H9 (cell line): ENCODE measurements around the gene PRR16. TPM values are rescaled to one million over a fixed set of nuclear protein-coding genes. Genes with fewer than 3 reads are reported as not detected.

ENCODE experiments used
- DNase-seq: peaks from one replicate; pipeline ENCODE4 v3.0.0-alpha.2; 2017
- H2AFZ ChIP-seq: one replicate; pipeline ENCODE4 v1.6.1; 2013; ENCODE audit warnings: mild to moderate bottlenecking, low read length, control low read depth, moderate library complexity
- H2AK5ac ChIP-seq: 2 replicates; pipeline ENCODE4 v1.6.1; 2013; ENCODE audit warnings: low read length, control low read depth, mixed read lengths; ENCODE audit not compliant: insufficient read length
- H2BK120ac ChIP-seq: one replicate; pipeline ENCODE4 v1.6.1; 2013; ENCODE audit warnings: low read depth, mild to moderate bottlenecking, low read length, control low read depth, inconsistent platforms; ENCODE audit not compliant: poor library complexity, severe bottlenecking
- H2BK12ac ChIP-seq: 2 replicates; pipeline ENCODE4 v1.6.1; 2013; ENCODE audit warnings: low read length, control low read depth, mixed read lengths, low read depth; ENCODE audit not compliant: insufficient read length
- H2BK15ac ChIP-seq: 2 replicates; pipeline ENCODE4 v1.6.1; 2013; ENCODE audit warnings: low read depth, low read length, control low read depth
- H2BK20ac ChIP-seq: one replicate; pipeline ENCODE4 v1.6.1; 2013; ENCODE audit warnings: low read depth, mild to moderate bottlenecking, low read length, control low read depth, inconsistent platforms; ENCODE audit not compliant: poor library complexity, severe bottlenecking
- H2BK5ac ChIP-seq: 2 replicates; pipeline ENCODE4 v1.6.1; 2013; ENCODE audit warnings: low read length, control low read depth, mixed read lengths; ENCODE audit not compliant: insufficient read length
- H3K14ac ChIP-seq: 2 replicates; pipeline ENCODE4 v1.6.1; 2013; ENCODE audit warnings: low read length, control low read depth; ENCODE audit not compliant: insufficient read depth
- H3K18ac ChIP-seq: 2 replicates; pipeline ENCODE4 v1.6.1; 2013; ENCODE audit warnings: low read depth, mild to moderate bottlenecking, mixed read lengths, low read length, control low read depth; ENCODE audit not compliant: insufficient read length
- H3K23ac ChIP-seq: 2 replicates; pipeline ENCODE4 v1.6.1; 2013; ENCODE audit warnings: low read length, control low read depth, mixed read lengths, low read depth; ENCODE audit not compliant: insufficient read length
- H3K23me2 ChIP-seq: 2 replicates; pipeline ENCODE4 v1.6.1; 2013; ENCODE audit warnings: low read depth, mild to moderate bottlenecking, mixed read lengths, low read length, control low read depth; ENCODE audit not compliant: insufficient read length, poor library complexity, severe bottlenecking
- H3K27ac ChIP-seq: 2 replicates; pipeline ENCODE4 v1.5.1; 2013; ENCODE audit warnings: low read length, control low read depth, mixed read lengths, low read depth; ENCODE audit not compliant: insufficient read length
- H3K27me3 ChIP-seq: 2 replicates; pipeline ENCODE4 v1.6.1; 2013; ENCODE audit warnings: low read length, control low read depth, inconsistent platforms; ENCODE audit not compliant: insufficient read depth
- H3K4ac ChIP-seq: 2 replicates; pipeline ENCODE4 v1.6.1; 2013; ENCODE audit warnings: low read depth, mild to moderate bottlenecking, control low read depth, inconsistent platforms, low read length, moderate library complexity
- H3K4me1 ChIP-seq: 2 replicates; pipeline ENCODE4 v1.6.1; 2013; ENCODE audit warnings: low read length, control low read depth, inconsistent platforms; ENCODE audit not compliant: insufficient read depth
- H3K4me2 ChIP-seq: 2 replicates; pipeline ENCODE4 v1.6.1; 2013; ENCODE audit warnings: low read length, control low read depth, mixed read lengths; ENCODE audit not compliant: insufficient read length, insufficient read depth
- H3K56ac ChIP-seq: 2 replicates; pipeline ENCODE4 v1.6.1; 2013; ENCODE audit warnings: low read depth, mild to moderate bottlenecking, mixed read lengths, low read length, control low read depth; ENCODE audit not compliant: insufficient read length
- H3K79me1 ChIP-seq: 2 replicates; pipeline ENCODE4 v1.6.1; 2013; ENCODE audit warnings: low read depth, mild to moderate bottlenecking, moderate library complexity, low read length, control low read depth, inconsistent platforms; ENCODE audit not compliant: insufficient read depth, poor library complexity, severe bottlenecking
- H3K79me2 ChIP-seq: 2 replicates; pipeline ENCODE4 v1.6.1; 2013; ENCODE audit warnings: low read length, control low read depth, inconsistent platforms; ENCODE audit not compliant: insufficient read depth
- H3K9ac ChIP-seq: 2 replicates; pipeline ENCODE4 v1.6.1; 2013; ENCODE audit warnings: low read length, control low read depth, mixed read lengths; ENCODE audit not compliant: insufficient read length; ENCODE audit errors: extremely low read depth
- H3K9me3 ChIP-seq: one replicate; pipeline ENCODE4 v1.6.1; 2013; ENCODE audit warnings: low read depth, low read length, inconsistent platforms; ENCODE audit not compliant: control insufficient read depth
- H3T11ph ChIP-seq: one replicate; pipeline ENCODE4 v1.6.1; 2013; ENCODE audit warnings: mild to moderate bottlenecking, low read length, control low read depth, inconsistent platforms
- H4K20me1 ChIP-seq: one replicate; pipeline ENCODE4 v1.6.1; 2013; ENCODE audit not compliant: control insufficient read depth, insufficient read length, insufficient read depth
- H4K5ac ChIP-seq: 2 replicates; pipeline ENCODE4 v1.6.1; 2013; ENCODE audit warnings: low read depth, mild to moderate bottlenecking, mixed read lengths, low read length, control low read depth; ENCODE audit not compliant: insufficient read length
- H4K8ac ChIP-seq: replicated peaks from 2 replicates; pipeline ENCODE4 v1.6.1; 2013; ENCODE audit warnings: low read length, control low read depth, mixed read lengths, low read depth; ENCODE audit not compliant: insufficient read length
- H4K91ac ChIP-seq: 2 replicates; pipeline ENCODE4 v1.6.1; 2013; ENCODE audit warnings: low read depth, mild to moderate bottlenecking, moderate library complexity, mixed read lengths, low read length, control low read depth; ENCODE audit not compliant: insufficient read length
- H3K27ac Mint-ChIP-seq, 3 experiments: 2 replicates in 2 of 3; 3 replicates in 1 of 3; pipeline ENCODE4 v1.8.0; 2020 to 2021; ENCODE audit warnings: mixed read lengths in 3 of 3, mild to moderate bottlenecking in 1 of 3, moderate library complexity in 1 of 3
- H3K27me3 Mint-ChIP-seq: 2 replicates; pipeline ENCODE4 v1.8.0; 2021; ENCODE audit warnings: low read depth, mild to moderate bottlenecking, moderate library complexity, mixed read lengths
- H3K36me3 Mint-ChIP-seq, 3 experiments: 2 replicates in 2 of 3; 3 replicates in 1 of 3; pipeline ENCODE4 v1.8.0; 2020 to 2021; ENCODE audit warnings: low read depth in 3 of 3, mixed read lengths in 3 of 3; ENCODE audit not compliant: insufficient read depth in 1 of 3
- H3K4me1 Mint-ChIP-seq, 2 experiments: 2 replicates each; pipeline ENCODE4 v1.8.0; 2020; ENCODE audit warnings: mixed read lengths in 2 of 2
- H3K4me3 Mint-ChIP-seq, 2 experiments: 2 replicates in 1 of 2; 3 replicates in 1 of 2; pipeline ENCODE4 v1.8.0; 2020 to 2021; ENCODE audit warnings: mild to moderate bottlenecking in 2 of 2, mixed read lengths in 2 of 2, moderate library complexity in 1 of 2
- H3K9me3 Mint-ChIP-seq, 2 experiments: 2 replicates in 1 of 2; 3 replicates in 1 of 2; pipeline ENCODE4 v1.8.0; 2020; ENCODE audit warnings: mild to moderate bottlenecking in 2 of 2, mixed read lengths in 2 of 2, moderate library complexity in 1 of 2
- CTCF ChIP-seq: fragments of 200-600 bp; sonication (generic); conservative IDR thresholded peaks from 3 replicates; pipeline ENCODE4 v1.8.0; 2021; ENCODE audit warnings: antibody characterized with exemption, mild to moderate bottlenecking
- WGBS: extraction: QIAGEN DNeasy Blood & Tissue Kit; methylation state at CpG from one replicate; pipeline ENCODE4 v1.1.7; 2013; ENCODE audit warnings: missing lambda C conversion rate, low lambda C conversion rate, mixed read lengths; ENCODE audit not compliant: insufficient read length; ENCODE audit errors: extremely low coverage; 5-methylcytosine and 5-hydroxymethylcytosine counted together
- total RNA-seq: library from RNA; stranded (reverse); gene quantifications from 2 replicates; pipeline ENCODE4 v1.2.1, GENCODE V29; 2021

PRR16 gene
- total RNA-seq, 1 experiment from 2014 or later = 0.13 TPM

GRCh38 chr5:120555345-120555744, 91.2 kb downstream of the PRR16 start:
- Histone ChIP-seq H2BK20ac (no peak overlapping the region), H2AFZ (no peak overlapping the region), H2BK120ac (no peak overlapping the region), H3K23me2 (no peaks in the 10 kb centered on the region), H3K4ac (no peak overlapping the region), H4K91ac (no peak overlapping the region), H3K4me2 (no peak overlapping the region), H3K79me2 (no peaks in the 10 kb centered on the region), H2BK5ac (no peak overlapping the region), H3K18ac (no peak overlapping the region), H3K56ac (no peak overlapping the region), H3K9me3 (no peaks in the 10 kb centered on the region), H3K4me1 (no peaks in the 10 kb centered on the region), H3K14ac (no peak overlapping the region), H2BK15ac (no peak overlapping the region), H2AK5ac (no peak overlapping the region), H3K27ac (no peak overlapping the region), H4K5ac (no peak overlapping the region), H4K8ac (no peak overlapping the region), H3K79me1 (no peaks in the 10 kb centered on the region), H3K27me3 (no peaks in the 10 kb centered on the region), H2BK12ac (no peak overlapping the region), H3K9ac (no peak overlapping the region), H3K23ac (no peak overlapping the region), H3T11ph (no peak overlapping the region), H4K20me1 (no peaks in the 10 kb centered on the region)
- Mint-ChIP-seq H3K4me3 (no peak overlapping the region), H3K4me1 (no peaks in the 10 kb centered on the region), H3K36me3 (no peaks in the 10 kb centered on the region), H3K27ac (no peak overlapping the region), H3K9me3 (peaks cover 0 to 2% of the 10 kb centered on the region in 2 experiments; a peak in 1 of 5 replicates), H3K27me3 (no peaks in the 10 kb centered on the region)
- WGBS = no CpG with 5 or more reads among the region's 2 CpGs
- DNase-seq = no peak
- TF ChIP-seq CTCF = no peak
